WTC11 (cell line): ENCODE measurements around the gene DCX. TPM values are rescaled to one million over a fixed set of nuclear protein-coding genes. Genes with fewer than 3 reads are reported as not detected.

Experiments used
- ATAC-seq: fragments of 200-7000 bp; cut with Tn5 transposase; 2 replicates; pipeline ENCODE4 v1.10.0; 2021; ENCODE audit warnings: mild to moderate bottlenecking, moderate library complexity
- CTCF ChIA-PET: fragments of 300-600 bp; sonication (Branson Sonifier 250); formaldehyde crosslinking; loops from one replicate; lab custom pipeline; 2021; ENCODE audit warnings: antibody characterized with exemption; lab: Charles Lee
- POLR2A ChIA-PET: fragments of 350-600 bp; sonication (Branson Sonifier 250); formaldehyde crosslinking; loops from one replicate; lab custom pipeline; 2021; ENCODE audit warnings: antibody characterized with exemption; lab: Charles Lee
- DNase-seq: peaks from one replicate; pipeline ENCODE4 v3.0.0; 2021; ENCODE audit warnings: low spot score
- H3K27ac Mint-ChIP-seq: 2 replicates; pipeline ENCODE4 v1.8.0; 2021; ENCODE audit warnings: mixed read lengths
- H3K27me3 Mint-ChIP-seq: 2 replicates; pipeline ENCODE4 v1.8.0; 2021; ENCODE audit warnings: low read depth, mild to moderate bottlenecking, moderate library complexity, mixed read lengths
- H3K36me3 Mint-ChIP-seq: 2 replicates; pipeline ENCODE4 v1.8.0; 2021; ENCODE audit warnings: mixed read lengths
- H3K4me1 Mint-ChIP-seq: 2 replicates; pipeline ENCODE4 v1.8.0; 2022; ENCODE audit warnings: mixed read lengths
- H3K4me3 Mint-ChIP-seq: 2 replicates; pipeline ENCODE4 v1.8.0; 2021; ENCODE audit warnings: mild to moderate bottlenecking, moderate library complexity, mixed read lengths
- H3K9me3 Mint-ChIP-seq: 2 replicates; pipeline ENCODE4 v1.8.0; 2021; ENCODE audit warnings: mixed read lengths
- EMX1 ChIP-seq: fragments of 250-450 bp; sonication (Bioruptor Pico); IDR thresholded peaks from 2 replicates; pipeline ENCODE4 v1.8.0; 2021; ENCODE audit warnings: mild to moderate bottlenecking
- ETV6 ChIP-seq: sonication (generic); formaldehyde crosslinking; IDR thresholded peaks from 2 replicates; pipeline ENCODE4 v1.8.1; 2022; ENCODE audit warnings: mild to moderate bottlenecking, missing genetic modification reagents
- FOXK1 ChIP-seq: sonication (generic); formaldehyde crosslinking; IDR thresholded peaks from 2 replicates; pipeline ENCODE4 v1.8.0; 2022; ENCODE audit warnings: mild to moderate bottlenecking, moderate library complexity, missing genetic modification reagents
- GABPB1 ChIP-seq: sonication (generic); formaldehyde crosslinking; IDR thresholded peaks from 2 replicates; pipeline ENCODE4 v1.8.1; 2023; ENCODE audit warnings: mild to moderate bottlenecking, missing genetic modification reagents
- JUN ChIP-seq: sonication (generic); formaldehyde crosslinking; IDR thresholded peaks from 2 replicates; pipeline ENCODE4 v1.8.0; 2023; ENCODE audit warnings: mild to moderate bottlenecking, missing genetic modification reagents
- MXD4 ChIP-seq: fragments of 250-450 bp; sonication (Bioruptor Pico); IDR thresholded peaks from 2 replicates; pipeline ENCODE4 v1.8.0; 2021; ENCODE audit warnings: mild to moderate bottlenecking, moderate library complexity, borderline replicate concordance
- NFYB ChIP-seq: sonication (generic); formaldehyde crosslinking; conservative IDR thresholded peaks from 2 replicates; pipeline ENCODE4 v1.8.0; 2022; ENCODE audit warnings: low read depth, missing genetic modification reagents
- NR1H2 ChIP-seq: sonication (generic); formaldehyde crosslinking; IDR thresholded peaks from 2 replicates; pipeline ENCODE4 v1.9.0; 2021; ENCODE audit warnings: mild to moderate bottlenecking, moderate library complexity, missing genetic modification reagents
- PRRX2 ChIP-seq: fragments of 250-450 bp; sonication (Bioruptor Pico); IDR thresholded peaks from 2 replicates; pipeline ENCODE4 v1.8.0; 2021; ENCODE audit warnings: mild to moderate bottlenecking
- RORB ChIP-seq: fragments of 250-450 bp; sonication (Bioruptor Pico); IDR thresholded peaks from 2 replicates; pipeline ENCODE4 v1.9.0; 2021; ENCODE audit warnings: mild to moderate bottlenecking
- TEAD4 ChIP-seq: sonication (generic); formaldehyde crosslinking; IDR thresholded peaks from 2 replicates; pipeline ENCODE4 v1.8.0; 2022; ENCODE audit warnings: mild to moderate bottlenecking, missing genetic modification reagents
- ZNF121 ChIP-seq: sonication (generic); formaldehyde crosslinking; IDR thresholded peaks from 2 replicates; pipeline ENCODE4 v1.8.0; 2023; ENCODE audit warnings: missing genetic modification reagents
- ZNF232 ChIP-seq: sonication (generic); formaldehyde crosslinking; IDR thresholded peaks from 2 replicates; pipeline ENCODE4 v1.8.0; 2022; ENCODE audit warnings: mild to moderate bottlenecking, missing genetic modification reagents
- ZNF263 ChIP-seq: sonication (generic); formaldehyde crosslinking; IDR thresholded peaks from 2 replicates; pipeline ENCODE4 v1.8.1; 2022; ENCODE audit warnings: low read depth, mild to moderate bottlenecking, moderate library complexity, missing genetic modification reagents
- ZNF671 ChIP-seq: fragments of 250-450 bp; sonication (Bioruptor Pico); IDR thresholded peaks from 2 replicates; pipeline ENCODE4 v1.8.0; 2021; ENCODE audit warnings: mild to moderate bottlenecking
- total RNA-seq: library from RNA; stranded (reverse); gene quantifications from 3 replicates; pipeline ENCODE4 v1.2.3, GENCODE V29; 2021
- TF ChIP-seq, protein P1 (sequence below): sonication (generic); formaldehyde crosslinking; IDR thresholded peaks from 2 replicates; pipeline ENCODE4 v1.8.0; 2022; ENCODE audit warnings: missing genetic modification reagents
- TF ChIP-seq, protein P2 (sequence below): sonication (generic); formaldehyde crosslinking; IDR thresholded peaks from 2 replicates; pipeline ENCODE4 v1.8.1; 2023; ENCODE audit warnings: mild to moderate bottlenecking, missing genetic modification reagents
- TF ChIP-seq, protein P3 (sequence below): sonication (generic); formaldehyde crosslinking; IDR thresholded peaks from 2 replicates; pipeline ENCODE4 v1.8.1; 2023; ENCODE audit warnings: mild to moderate bottlenecking, moderate library complexity, missing genetic modification reagents
- TF ChIP-seq, protein P4 (sequence below): sonication (generic); formaldehyde crosslinking; IDR thresholded peaks from 2 replicates; pipeline ENCODE4 v1.8.1; 2022; ENCODE audit warnings: low read depth, missing genetic modification reagents, borderline replicate concordance

Gene DCX
- total RNA-seq, 1 experiment from 2014 or later: 2.1 TPM

DNA sequence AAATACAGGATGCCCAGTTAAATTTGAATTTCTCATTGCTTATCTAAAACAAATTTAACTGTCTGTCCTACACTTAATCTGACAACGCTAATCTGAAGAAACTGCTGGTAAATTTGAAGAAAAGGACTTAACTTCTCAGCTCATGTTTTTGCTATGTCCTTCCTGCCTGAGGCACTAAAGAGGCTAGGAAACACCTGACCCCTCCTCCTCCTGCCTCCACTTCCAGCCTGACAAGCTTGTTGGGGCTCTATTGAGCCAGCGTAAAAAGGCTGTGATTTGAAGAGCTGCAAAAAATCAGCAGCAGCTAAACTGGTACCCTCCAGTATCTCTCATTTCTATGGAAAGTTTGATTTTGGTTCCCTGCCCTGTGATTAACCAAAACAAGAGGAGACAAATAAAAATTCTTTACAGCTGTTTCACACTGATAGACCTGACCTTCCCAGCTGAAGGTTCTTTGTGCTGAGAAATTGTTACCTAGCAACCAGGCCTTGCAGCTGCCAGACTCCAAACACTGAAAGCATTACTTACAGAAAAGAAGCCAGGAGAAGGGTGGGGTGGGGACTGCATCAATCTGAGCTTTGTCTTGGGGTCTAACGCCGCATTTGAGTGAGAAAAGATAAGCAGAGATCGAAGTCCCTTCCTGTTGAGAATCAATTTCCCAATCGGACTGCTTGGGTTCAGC lies 35.0 kb downstream of the DCX start (continued):
- TF ChIP-seq, protein P1, sequence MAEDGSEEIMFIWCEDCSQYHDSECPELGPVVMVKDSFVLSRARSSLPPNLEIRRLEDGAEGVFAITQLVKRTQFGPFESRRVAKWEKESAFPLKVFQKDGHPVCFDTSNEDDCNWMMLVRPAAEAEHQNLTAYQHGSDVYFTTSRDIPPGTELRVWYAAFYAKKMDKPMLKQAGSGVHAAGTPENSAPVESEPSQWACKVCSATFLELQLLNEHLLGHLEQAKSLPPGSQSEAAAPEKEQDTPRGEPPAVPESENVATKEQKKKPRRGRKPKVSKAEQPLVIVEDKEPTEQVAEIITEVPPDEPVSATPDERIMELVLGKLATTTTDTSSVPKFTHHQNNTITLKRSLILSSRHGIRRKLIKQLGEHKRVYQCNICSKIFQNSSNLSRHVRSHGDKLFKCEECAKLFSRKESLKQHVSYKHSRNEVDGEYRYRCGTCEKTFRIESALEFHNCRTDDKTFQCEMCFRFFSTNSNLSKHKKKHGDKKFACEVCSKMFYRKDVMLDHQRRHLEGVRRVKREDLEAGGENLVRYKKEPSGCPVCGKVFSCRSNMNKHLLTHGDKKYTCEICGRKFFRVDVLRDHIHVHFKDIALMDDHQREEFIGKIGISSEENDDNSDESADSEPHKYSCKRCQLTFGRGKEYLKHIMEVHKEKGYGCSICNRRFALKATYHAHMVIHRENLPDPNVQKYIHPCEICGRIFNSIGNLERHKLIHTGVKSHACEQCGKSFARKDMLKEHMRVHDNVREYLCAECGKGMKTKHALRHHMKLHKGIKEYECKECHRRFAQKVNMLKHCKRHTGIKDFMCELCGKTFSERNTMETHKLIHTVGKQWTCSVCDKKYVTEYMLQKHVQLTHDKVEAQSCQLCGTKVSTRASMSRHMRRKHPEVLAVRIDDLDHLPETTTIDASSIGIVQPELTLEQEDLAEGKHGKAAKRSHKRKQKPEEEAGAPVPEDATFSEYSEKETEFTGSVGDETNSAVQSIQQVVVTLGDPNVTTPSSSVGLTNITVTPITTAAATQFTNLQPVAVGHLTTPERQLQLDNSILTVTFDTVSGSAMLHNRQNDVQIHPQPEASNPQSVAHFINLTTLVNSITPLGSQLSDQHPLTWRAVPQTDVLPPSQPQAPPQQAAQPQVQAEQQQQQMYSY: no peak
- TF ChIP-seq MXD4 (CRISPR knock-in tag): no peak
- TF ChIP-seq, all 79 proteins: peak for 0

DNA sequence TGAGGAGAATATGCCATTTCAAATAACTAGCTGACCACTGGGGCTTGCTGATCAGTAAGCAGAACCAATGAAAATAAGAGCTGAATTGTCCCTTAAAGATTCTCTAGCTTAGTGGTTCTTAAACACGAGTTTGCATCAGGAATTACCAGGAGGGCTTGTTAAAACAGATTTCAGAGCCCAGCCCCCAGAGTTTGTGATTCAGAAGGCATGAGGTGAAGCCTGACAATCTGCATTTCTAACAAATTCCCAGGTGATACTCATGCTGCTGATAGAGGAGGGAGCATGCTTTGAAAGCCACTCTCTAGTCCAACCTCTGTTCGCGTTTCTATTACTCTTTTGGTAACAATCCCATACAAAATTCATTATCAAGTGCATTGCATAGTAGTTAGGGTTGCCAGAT lies 35.5 kb downstream of the DCX start:
- TF ChIP-seq TEAD4 (CRISPR knock-in tag) (no peak), EMX1 (no peak), ZNF671 (CRISPR knock-in tag) (no peak)
- no peak overlapping the region for H3K4me3 Mint-ChIP-seq
- no peak overlapping the region for H3K27ac Mint-ChIP-seq
- ATAC-seq (no peak), DNase-seq (no peak)
- H3K36me3 Mint-ChIP-seq: no peaks in the 10 kb centered on the region
- H3K27me3 Mint-ChIP-seq: peaks cover 3% of the 10 kb centered on the region; the same call in 1 of the 2 replicates
- POLR2A ChIA-PET: no interaction called here
- peaks cover 21% of the 10 kb centered on the region for H3K4me1 Mint-ChIP-seq
- no peaks in the 10 kb centered on the region for H3K9me3 Mint-ChIP-seq
- CTCF ChIA-PET: interaction anchor here (1.0 to 1.7 kb wide), 5 partner anchors 15 to 305 kb away, joined by 3 to 4 read pairs (median 4); partner anchors contain the start of gene ALG13

DNA sequence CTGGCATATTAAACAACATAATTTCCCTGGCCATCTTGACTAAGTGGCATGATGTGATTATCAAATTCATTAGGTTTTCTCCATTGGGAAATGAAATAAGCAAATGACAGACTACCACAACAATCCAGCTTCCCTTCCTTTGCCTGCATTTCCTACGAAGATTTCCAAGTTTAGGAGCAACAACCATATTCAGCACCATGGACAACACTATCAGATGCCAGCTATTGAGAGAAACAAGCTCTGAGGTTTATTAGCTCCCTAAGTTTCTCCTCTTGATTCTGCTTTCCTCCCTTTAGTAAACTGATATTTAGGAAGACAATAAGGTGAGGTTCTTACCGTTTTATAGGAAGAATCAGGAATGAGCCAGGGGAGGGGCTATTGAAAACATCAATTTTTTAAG lies 36.2 kb downstream of the DCX start:
- Mint-ChIP-seq H3K27ac (no peak overlapping the region), H3K4me3 (no peak overlapping the region), H3K4me1 (peaks cover 21% of the 10 kb centered on the region), H3K36me3 (no peaks in the 10 kb centered on the region), H3K9me3 (no peaks in the 10 kb centered on the region), H3K27me3 (peaks cover 3% of the 10 kb centered on the region; the same call in 1 of the 2 replicates)
- ATAC-seq (no peak), DNase-seq (no peak)
- no peak for TF ChIP-seq ZNF263 (CRISPR knock-in tag)
- TF ChIP-seq, protein P2, sequence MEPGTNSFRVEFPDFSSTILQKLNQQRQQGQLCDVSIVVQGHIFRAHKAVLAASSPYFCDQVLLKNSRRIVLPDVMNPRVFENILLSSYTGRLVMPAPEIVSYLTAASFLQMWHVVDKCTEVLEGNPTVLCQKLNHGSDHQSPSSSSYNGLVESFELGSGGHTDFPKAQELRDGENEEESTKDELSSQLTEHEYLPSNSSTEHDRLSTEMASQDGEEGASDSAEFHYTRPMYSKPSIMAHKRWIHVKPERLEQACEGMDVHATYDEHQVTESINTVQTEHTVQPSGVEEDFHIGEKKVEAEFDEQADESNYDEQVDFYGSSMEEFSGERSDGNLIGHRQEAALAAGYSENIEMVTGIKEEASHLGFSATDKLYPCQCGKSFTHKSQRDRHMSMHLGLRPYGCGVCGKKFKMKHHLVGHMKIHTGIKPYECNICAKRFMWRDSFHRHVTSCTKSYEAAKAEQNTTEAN: no peak
- TF ChIP-seq GABPB1 (CRISPR knock-in tag): no peak
- no peak for TF ChIP-seq PRRX2 (CRISPR knock-in tag)
- no peak for TF ChIP-seq FOXK1
- TF ChIP-seq ZNF121: no peak
- no peak for TF ChIP-seq NFYB
- TF ChIP-seq ZNF232: no peak
- TF ChIP-seq ETV6: no peak
- TF ChIP-seq JUN: no peak
- TF ChIP-seq, protein P3, sequence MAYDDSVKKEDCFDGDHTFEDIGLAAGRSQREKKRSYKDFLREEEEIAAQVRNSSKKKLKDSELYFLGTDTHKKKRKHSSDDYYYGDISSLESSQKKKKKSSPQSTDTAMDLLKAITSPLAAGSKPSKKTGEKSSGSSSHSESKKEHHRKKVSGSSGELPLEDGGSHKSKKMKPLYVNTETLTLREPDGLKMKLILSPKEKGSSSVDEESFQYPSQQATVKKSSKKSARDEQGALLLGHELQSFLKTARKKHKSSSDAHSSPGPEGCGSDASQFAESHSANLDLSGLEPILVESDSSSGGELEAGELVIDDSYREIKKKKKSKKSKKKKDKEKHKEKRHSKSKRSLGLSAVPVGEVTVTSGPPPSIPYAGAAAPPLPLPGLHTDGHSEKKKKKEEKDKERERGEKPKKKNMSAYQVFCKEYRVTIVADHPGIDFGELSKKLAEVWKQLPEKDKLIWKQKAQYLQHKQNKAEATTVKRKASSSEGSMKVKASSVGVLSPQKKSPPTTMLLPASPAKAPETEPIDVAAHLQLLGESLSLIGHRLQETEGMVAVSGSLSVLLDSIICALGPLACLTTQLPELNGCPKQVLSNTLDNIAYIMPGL: no peak
- TF ChIP-seq, protein P4, sequence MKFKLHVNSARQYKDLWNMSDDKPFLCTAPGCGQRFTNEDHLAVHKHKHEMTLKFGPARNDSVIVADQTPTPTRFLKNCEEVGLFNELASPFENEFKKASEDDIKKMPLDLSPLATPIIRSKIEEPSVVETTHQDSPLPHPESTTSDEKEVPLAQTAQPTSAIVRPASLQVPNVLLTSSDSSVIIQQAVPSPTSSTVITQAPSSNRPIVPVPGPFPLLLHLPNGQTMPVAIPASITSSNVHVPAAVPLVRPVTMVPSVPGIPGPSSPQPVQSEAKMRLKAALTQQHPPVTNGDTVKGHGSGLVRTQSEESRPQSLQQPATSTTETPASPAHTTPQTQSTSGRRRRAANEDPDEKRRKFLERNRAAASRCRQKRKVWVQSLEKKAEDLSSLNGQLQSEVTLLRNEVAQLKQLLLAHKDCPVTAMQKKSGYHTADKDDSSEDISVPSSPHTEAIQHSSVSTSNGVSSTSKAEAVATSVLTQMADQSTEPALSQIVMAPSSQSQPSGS: no peak
- no peak for TF ChIP-seq RORB (CRISPR knock-in tag)
- no peak for TF ChIP-seq NR1H2
- POLR2A ChIA-PET: no interaction called here
- CTCF ChIA-PET: interaction anchor here (0.6 to 1.1 kb wide), 4 partner anchors 14 to 193 kb away, joined by 3 to 4 read pairs (median 4); no protein-coding TSS in a partner anchor
